Uterus (tissue), 4 donors: ENCODE data around the gene RNF128. TPM values are rescaled to one million over a fixed set of nuclear protein-coding genes. Genes with fewer than 3 reads are reported as not detected.

Source experiments
- DNase-seq, 2 donors: peaks; one replicate each; pipeline ENCODE4 v3.0.0-alpha.2; 2019 to 2020
- H3K27ac ChIP-seq, 2 donors: fragments of 200-600 bp; sonication (generic); 1 replicate in 1 of 2; 2 replicates in 1 of 2; pipeline ENCODE4 v1.5.1; 2016 to 2018
- H3K27me3 ChIP-seq, 2 donors: fragments of 200-600 bp; sonication (generic); one replicate each; pipeline ENCODE4 v1.5.1; 2018 to 2019; ENCODE audit warnings: control low read depth in 1 of 2
- H3K36me3 ChIP-seq, 2 donors: fragments of 200-600 bp; sonication (generic); one replicate each; pipeline ENCODE4 v1.5.1; 2019; ENCODE audit warnings: control low read depth in 1 of 2
- H3K4me1 ChIP-seq, 2 donors: fragments of 200-600 bp; sonication (generic); one replicate each; pipeline ENCODE4 v1.5.1; 2018 to 2019; ENCODE audit warnings: control low read depth in 1 of 2
- H3K4me3 ChIP-seq, 2 donors: fragments of 200-600 bp; sonication (generic); 1 replicate in 1 of 2; 2 replicates in 1 of 2; pipeline ENCODE4 v1.5.1; 2018 to 2019; ENCODE audit warnings: mild to moderate bottlenecking in 1 of 2
- H3K9me3 ChIP-seq, 2 donors: fragments of 200-600 bp; sonication (generic); one replicate each; pipeline ENCODE4 v1.5.1; 2019; ENCODE audit warnings: control low read depth in 1 of 2
- CTCF ChIP-seq, 4 experiments: fragments of 200-600 bp in 2 of 4; fragments of 450-650 bp in 2 of 4; sonication (generic) in 2 of 4; IDR thresholded peaks; one replicate each; pipeline ENCODE4 v1.5.1; 2016 to 2019; ENCODE audit warnings: antibody characterized with exemption in 4 of 4, mild to moderate bottlenecking in 2 of 4, moderate library complexity in 1 of 4
- POLR2A ChIP-seq, 2 donors: fragments of 450-650 bp; IDR thresholded peaks; one replicate each; pipeline ENCODE4 v1.6.1; 2016; ENCODE audit warnings: antibody characterized with exemption in 2 of 2, mild to moderate bottlenecking in 1 of 2, moderate library complexity in 1 of 2
- intact Hi-C: fragments of 100-400 bp; cut with DNase I; formaldehyde crosslinking; loops from one replicate; pipeline ENCODE4 v1.15.1; 2023; ENCODE audit warnings: low total_unique reads
- total RNA-seq, 4 donors: library from RNA; depleted of rRNA in 3 of 4; stranded (reverse); fragments of >200 nt in 3 of 4; gene quantifications; one replicate each; pipeline versions ENCODE4 v1.1.0 to v1.2.4, GENCODE V29; 2014 to 2023
- donor health status: DM: yes; HTN: yes; CAD: no.

The RNF128 gene
- total RNA-seq, 4 donors from 2014 or later, result 0.34 to 0.76 TPM; not detected in 2

GRCh38 chrX:106710771-106711170 is 15.7 kb upstream of the RNF128 start:
- Histone ChIP-seq H3K4me1 (no peaks in the 10 kb centered on the region), H3K36me3 (no peaks in the 10 kb centered on the region), H3K27ac (no peak overlapping the region), H3K27me3 (no peaks in the 10 kb centered on the region), H3K4me3 (no peak overlapping the region), H3K9me3 (no peaks in the 10 kb centered on the region)
- intact Hi-C loops, result no loop called here
- no peak for TF ChIP-seq POLR2A (IDR thresholded peaks at IDR 0.05)
- no peak for TF ChIP-seq CTCF (IDR thresholded peaks at IDR 0.05)
- DNase-seq, result no peak

GRCh38 chrX:106711375-106711774 is 15.1 kb upstream of the RNF128 start:
- DNase-seq, result no peak
- Histone ChIP-seq H3K4me3 (no peak overlapping the region), H3K27me3 (no peaks in the 10 kb centered on the region), H3K9me3 (no peaks in the 10 kb centered on the region), H3K27ac (no peak overlapping the region), H3K4me1 (no peaks in the 10 kb centered on the region), H3K36me3 (no peaks in the 10 kb centered on the region)
- no peak for TF ChIP-seq CTCF (IDR thresholded peaks at IDR 0.05)
- TF ChIP-seq POLR2A (IDR thresholded peaks at IDR 0.05), result no peak
- intact Hi-C loops, result no loop called here

GRCh38 chrX:106716004-106716403 is 10.5 kb upstream of the RNF128 start:
- no peaks in the 10 kb centered on the region for H3K27me3 ChIP-seq
- H3K9me3 ChIP-seq, result no peaks in the 10 kb centered on the region
- no peak for DNase-seq
- intact Hi-C loops, result no loop called here
- H3K27ac ChIP-seq, result no peak overlapping the region
- H3K4me3 ChIP-seq, result no peak overlapping the region
- no peak for TF ChIP-seq POLR2A (IDR thresholded peaks at IDR 0.05)
- no peak for TF ChIP-seq CTCF (IDR thresholded peaks at IDR 0.05)
- no peaks in the 10 kb centered on the region for H3K4me1 ChIP-seq
- no peaks in the 10 kb centered on the region for H3K36me3 ChIP-seq

GRCh38 chrX:106716463-106716862 is 10.0 kb upstream of the RNF128 start:
- Histone ChIP-seq H3K4me3 (no peak overlapping the region), H3K9me3 (no peaks in the 10 kb centered on the region), H3K27ac (no peak overlapping the region), H3K27me3 (no peaks in the 10 kb centered on the region), H3K4me1 (no peaks in the 10 kb centered on the region), H3K36me3 (no peaks in the 10 kb centered on the region)
- intact Hi-C loops, result no loop called here
- TF ChIP-seq CTCF (IDR thresholded peaks at IDR 0.05) (no peak), POLR2A (IDR thresholded peaks at IDR 0.05) (no peak)
- no peak for DNase-seq

GRCh38 chrX:106718709-106719108 is 7.8 kb upstream of the RNF128 start:
- DNase-seq, result no peak
- H3K27ac ChIP-seq, result no peak overlapping the region
- intact Hi-C loops, result no loop called here
- no peak for TF ChIP-seq CTCF (IDR thresholded peaks at IDR 0.05)
- TF ChIP-seq POLR2A (IDR thresholded peaks at IDR 0.05), result no peak
- H3K9me3 ChIP-seq, result no peaks in the 10 kb centered on the region
- H3K36me3 ChIP-seq, result no peaks in the 10 kb centered on the region
- H3K27me3 ChIP-seq, result no peaks in the 10 kb centered on the region
- H3K4me1 ChIP-seq, result no peaks in the 10 kb centered on the region
- no peak overlapping the region for H3K4me3 ChIP-seq
